CD4-positive, alpha-beta memory T cell (primary cell): ENCODE data around the gene ATP6V0E1. TPM values are rescaled to one million over a fixed set of nuclear protein-coding genes. Genes with fewer than 3 reads are reported as not detected.

Experiments
- CTCF ChIA-PET: fragments of 350-600 bp; sonication (Branson Sonifier 250); formaldehyde crosslinking; loops from one replicate; lab custom pipeline; 2021; ENCODE audit warnings: inconsistent platforms; ENCODE audit not compliant: partially characterized antibody; lab: Charles Lee
- POLR2A ChIA-PET: fragments of 350-600 bp; sonication (Branson Sonifier 250); formaldehyde crosslinking; loops from one replicate; lab custom pipeline; 2021; ENCODE audit not compliant: partially characterized antibody; lab: Charles Lee
- DNase-seq, 5 donors: peaks; one replicate each; pipeline versions ENCODE4 v3.0.0 to v3.0.0-alpha.2; 2020 to 2022; ENCODE audit warnings: mixed read lengths in 1 of 5
- H3K27ac ChIP-seq: one replicate; pipeline ENCODE4 v1.7.0; 2013; ENCODE audit warnings: low read depth, low read length
- H3K27me3 ChIP-seq: 2 replicates; pipeline ENCODE4 v1.7.0; 2013; ENCODE audit warnings: mild to moderate bottlenecking, low read length, moderate library complexity; ENCODE audit not compliant: insufficient read depth
- H3K36me3 ChIP-seq: 2 replicates; pipeline ENCODE4 v1.7.0; 2013; ENCODE audit warnings: mild to moderate bottlenecking, low read length, moderate library complexity; ENCODE audit not compliant: insufficient read depth
- H3K4me1 ChIP-seq: 2 replicates; pipeline ENCODE4 v1.7.0; 2013; ENCODE audit warnings: mild to moderate bottlenecking, low read length, moderate library complexity; ENCODE audit not compliant: insufficient read depth
- H3K4me3 ChIP-seq, 2 donors: one replicate each; pipeline ENCODE4 v1.7.0; 2013; ENCODE audit warnings: low read length in 2 of 2, mild to moderate bottlenecking in 1 of 2
- H3K9me3 ChIP-seq, 2 donors: one replicate each; pipeline ENCODE4 v1.7.0; 2013; ENCODE audit warnings: low read length in 2 of 2, control low read depth in 1 of 2; ENCODE audit not compliant: control insufficient read depth in 1 of 2
- H3K27ac Mint-ChIP-seq, 7 donors: one replicate each; pipeline ENCODE4 v1.8.0; 2020 to 2021; ENCODE audit warnings: mixed read lengths in 7 of 7, mild to moderate bottlenecking in 6 of 7, inconsistent platforms in 3 of 7, moderate library complexity in 3 of 7
- H3K27me3 Mint-ChIP-seq, 2 donors: one replicate each; pipeline ENCODE4 v1.8.0; 2020 to 2021; ENCODE audit warnings: mixed read lengths in 2 of 2
- H3K36me3 Mint-ChIP-seq, 2 donors: one replicate each; pipeline ENCODE4 v1.8.0; 2020 to 2021; ENCODE audit warnings: mixed read lengths in 2 of 2, inconsistent platforms in 1 of 2, mild to moderate bottlenecking in 1 of 2
- H3K4me1 Mint-ChIP-seq, 4 donors: one replicate each; pipeline ENCODE4 v1.8.0; 2020 to 2021; ENCODE audit warnings: mixed read lengths in 4 of 4, mild to moderate bottlenecking in 1 of 4
- H3K4me3 Mint-ChIP-seq, 8 donors: one replicate each; pipeline ENCODE4 v1.8.0; 2020 to 2021; ENCODE audit warnings: mixed read lengths in 8 of 8, mild to moderate bottlenecking in 7 of 8, moderate library complexity in 6 of 8, inconsistent platforms in 3 of 8
- H3K9me3 Mint-ChIP-seq, 8 donors: one replicate each; pipeline ENCODE4 v1.8.0; 2020 to 2021; ENCODE audit warnings: mixed read lengths in 8 of 8, mild to moderate bottlenecking in 5 of 8, inconsistent platforms in 3 of 8, moderate library complexity in 1 of 8
- intact Hi-C: fragments of 100-400 bp; cut with micrococcal nuclease; formaldehyde crosslinking; loops from one replicate; pipeline ENCODE4 v1.15.1; 2023
- polyA plus RNA-seq, 2 donors: library from polyadenylated mRNA; unstranded; fragments of 300-500 nt; fragmentation: Illumina TruSeq; gene quantifications; one replicate each; pipeline ENCODE4 v1.2.3, GENCODE V29; 2021
- total RNA-seq, 2 experiments: library from RNA; stranded (reverse); gene quantifications; one replicate each; pipeline ENCODE4 v1.2.3, GENCODE V29; 2021

ATP6V0E1 gene
- total and polyA plus RNA-seq, 4 experiments from 2014 or later, result 158 to 559 (median 304) TPM

- POLR2A ChIA-PET, result no interaction called here
- DNase-seq, result no peak
Observed at GRCh38 chr5:172941067-172941516, 42.5 kb upstream of the ATP6V0E1 start.

GRCh38 chr5:172942556-172942955, 41.0 kb upstream of the ATP6V0E1 start:
- ChIA-PET POLR2A (interaction anchor here (0.8 kb wide), 1 partner anchor 9 kb away, joined by 3 read pairs; no protein-coding TSS in a partner anchor), CTCF (interaction anchor here (0.6 to 20.5 kb wide), 3 partner anchors 10 to 244 kb away, joined by 3 to 547 read pairs (median 10); no protein-coding TSS in a partner anchor)
- Histone ChIP-seq H3K27me3 (no peaks in the 10 kb centered on the region), H3K27ac (no peak overlapping the region), H3K9me3 (no peaks in the 10 kb centered on the region), H3K4me3 (no peak overlapping the region), H3K4me1 (no peaks in the 10 kb centered on the region), H3K36me3 (peaks cover 13% of the 10 kb centered on the region)
- H3K4me1 Mint-ChIP-seq, result no peaks in the 10 kb centered on the region
- H3K9me3 Mint-ChIP-seq, result no peaks in the 10 kb centered on the region
- DNase-seq, result no peak
- peaks cover 14 to 45% of the 10 kb centered on the region in 2 donors for H3K36me3 Mint-ChIP-seq
- no peaks in the 10 kb centered on the region for H3K27me3 Mint-ChIP-seq
- no peak overlapping the region for H3K27ac Mint-ChIP-seq
- no peak overlapping the region for H3K4me3 Mint-ChIP-seq
- intact Hi-C loops, result no loop called here

More at GRCh38 chr5:172941067-172941516, 42.5 kb upstream of the ATP6V0E1 start:
- Mint-ChIP-seq H3K9me3 (no peaks in the 10 kb centered on the region), H3K36me3 (peaks cover 19 to 49% of the 10 kb centered on the region in 2 donors), H3K27ac (no peak overlapping the region), H3K4me3 (no peak overlapping the region), H3K4me1 (no peaks in the 10 kb centered on the region), H3K27me3 (no peaks in the 10 kb centered on the region)
- Histone ChIP-seq H3K27me3 (no peaks in the 10 kb centered on the region), H3K4me1 (no peaks in the 10 kb centered on the region), H3K27ac (no peak overlapping the region), H3K4me3 (no peak overlapping the region), H3K9me3 (no peaks in the 10 kb centered on the region), H3K36me3 (peaks cover 19% of the 10 kb centered on the region)
- intact Hi-C loops, result no loop called here
- CTCF ChIA-PET, result interaction anchor here (0.7 to 20.5 kb wide), 3 partner anchors 174 to 242 kb away, joined by 3 to 547 read pairs (median 10); no protein-coding TSS in a partner anchor

GRCh38 chr5:172943283-172943841, 40.2 kb upstream of the ATP6V0E1 start:
- Mint-ChIP-seq H3K9me3 (no peaks in the 10 kb centered on the region), H3K4me1 (no peaks in the 10 kb centered on the region), H3K36me3 (peaks cover 21 to 47% of the 10 kb centered on the region in 2 donors), H3K27me3 (no peaks in the 10 kb centered on the region), H3K4me3 (no peak overlapping the region), H3K27ac (peak overlapping the region in 1 of 7 donors; percentile 12)
- peaks cover 13% of the 10 kb centered on the region for H3K36me3 ChIP-seq
- intact Hi-C loops, result no loop called here
- H3K27me3 ChIP-seq, result no peaks in the 10 kb centered on the region
- ChIA-PET POLR2A (no interaction called here), CTCF (interaction anchor here (0.6 kb wide), 1 partner anchor 11 kb away, joined by 3 read pairs; no protein-coding TSS in a partner anchor)
- peak in 1 of 5 donors; percentile 24 for DNase-seq
- no peak overlapping the region for H3K27ac ChIP-seq
- H3K9me3 ChIP-seq, result no peaks in the 10 kb centered on the region
- H3K4me3 ChIP-seq, result no peak overlapping the region
- H3K4me1 ChIP-seq, result no peaks in the 10 kb centered on the region

- POLR2A ChIA-PET, result no interaction called here
- Histone ChIP-seq H3K9me3 (no peaks in the 10 kb centered on the region), H3K27ac (no peak overlapping the region), H3K27me3 (no peaks in the 10 kb centered on the region), H3K4me1 (no peaks in the 10 kb centered on the region), H3K4me3 (no peak overlapping the region), H3K36me3 (peaks cover 13% of the 10 kb centered on the region)
- no peak for DNase-seq
- Mint-ChIP-seq H3K4me1 (no peaks in the 10 kb centered on the region), H3K27me3 (no peaks in the 10 kb centered on the region), H3K36me3 (peaks cover 21 to 48% of the 10 kb centered on the region in 2 donors), H3K27ac (peak overlapping the region in 1 of 7 donors; percentile 30), H3K4me3 (no peak overlapping the region), H3K9me3 (no peaks in the 10 kb centered on the region)
- CTCF ChIA-PET, result interaction anchor here (1.6 kb wide), 1 partner anchor 12 kb away, joined by 4 read pairs; no protein-coding TSS in a partner anchor
- intact Hi-C loops, result no loop called here
Observed at GRCh38 chr5:172943906-172944305, 39.7 kb upstream of the ATP6V0E1 start.

- no peaks in the 10 kb centered on the region for H3K9me3 Mint-ChIP-seq
- peaks cover 13% of the 10 kb centered on the region for H3K36me3 ChIP-seq
- H3K4me1 ChIP-seq, result no peaks in the 10 kb centered on the region
- POLR2A ChIA-PET, result no interaction called here
- intact Hi-C loops, result no loop called here
- CTCF ChIA-PET, result interaction anchor here (1.3 to 1.6 kb wide), 2 partner anchors 12 to 232 kb away, joined by 4 to 5 read pairs; no protein-coding TSS in a partner anchor
- H3K27me3 ChIP-seq, result no peaks in the 10 kb centered on the region
- H3K27ac ChIP-seq, result no peak overlapping the region
- no peaks in the 10 kb centered on the region for H3K9me3 ChIP-seq
- H3K4me1 Mint-ChIP-seq, result no peaks in the 10 kb centered on the region
- DNase-seq, result no peak
- peak overlapping the region in 1 of 7 donors; percentile 47 for H3K27ac Mint-ChIP-seq
- no peak overlapping the region for H3K4me3 ChIP-seq
- peaks cover 21 to 46% of the 10 kb centered on the region in 2 donors for H3K36me3 Mint-ChIP-seq
- no peak overlapping the region for H3K4me3 Mint-ChIP-seq
- no peaks in the 10 kb centered on the region for H3K27me3 Mint-ChIP-seq
Observed at GRCh38 chr5:172944741-172945140, 38.8 kb upstream of the ATP6V0E1 start.

- CTCF ChIA-PET, result interaction anchor here (1.3 to 1.6 kb wide), 2 partner anchors 13 to 232 kb away, joined by 4 to 5 read pairs; no protein-coding TSS in a partner anchor
Observed at GRCh38 chr5:172945151-172945550, 38.4 kb upstream of the ATP6V0E1 start.

GRCh38 chr5:172946146-172946545, 37.4 kb upstream of the ATP6V0E1 start:
- no peaks in the 10 kb centered on the region for H3K4me1 Mint-ChIP-seq
- Histone ChIP-seq H3K9me3 (no peaks in the 10 kb centered on the region), H3K27me3 (no peaks in the 10 kb centered on the region), H3K27ac (no peak overlapping the region), H3K4me1 (no peaks in the 10 kb centered on the region), H3K4me3 (no peak overlapping the region), H3K36me3 (peaks cover 4% of the 10 kb centered on the region)
- no peak overlapping the region for H3K4me3 Mint-ChIP-seq
- CTCF ChIA-PET, result no interaction called here
- intact Hi-C loops, result no loop called here
- peak overlapping the region in 1 of 7 donors; percentile 41 for H3K27ac Mint-ChIP-seq
- no peak for DNase-seq
- POLR2A ChIA-PET, result no interaction called here
- peaks cover 23 to 44% of the 10 kb centered on the region in 2 donors for H3K36me3 Mint-ChIP-seq
- H3K27me3 Mint-ChIP-seq, result no peaks in the 10 kb centered on the region
- H3K9me3 Mint-ChIP-seq, result no peaks in the 10 kb centered on the region

More at GRCh38 chr5:172945151-172945550, 38.4 kb upstream of the ATP6V0E1 start:
- Histone ChIP-seq H3K36me3 (peaks cover 10% of the 10 kb centered on the region), H3K9me3 (no peaks in the 10 kb centered on the region), H3K4me3 (no peak overlapping the region), H3K27ac (no peak overlapping the region), H3K27me3 (no peaks in the 10 kb centered on the region), H3K4me1 (no peaks in the 10 kb centered on the region)
- Mint-ChIP-seq H3K27ac (peak overlapping the region in 1 of 7 donors; percentile 84), H3K27me3 (no peaks in the 10 kb centered on the region), H3K4me3 (no peak overlapping the region), H3K4me1 (no peaks in the 10 kb centered on the region), H3K36me3 (peaks cover 21 to 42% of the 10 kb centered on the region in 2 donors), H3K9me3 (no peaks in the 10 kb centered on the region)
- intact Hi-C loops, result no loop called here
- POLR2A ChIA-PET, result no interaction called here
- no peak for DNase-seq
